HepG2 (cell line): Measurements from ENCODE around the gene RHOV. TPM values are rescaled to one million over a fixed set of nuclear protein-coding genes. Genes with fewer than 3 reads are reported as not detected.

Source experiments
- ATAC-seq: fragments of 200-7000 bp; cut with Tn5 transposase; 3 replicates; pipeline ENCODE4 v1.9.1; 2020; ENCODE audit warnings: mild to moderate bottlenecking, moderate library complexity
- BruUV-seq: library from RNA; stranded (reverse); fragments of 400-500 nt; replicated peaks from 2 replicates; lab custom pipeline; 2021; lab: Mats Ljungman, UMichigan
- CTCF ChIA-PET: fragments of 300-600 bp; formaldehyde crosslinking; extraction: SDS; loops from one replicate; lab custom pipeline; 2021; ENCODE audit warnings: low total read pairs, inconsistent platforms, low intra/inter-chr PET ratio; lab: Yijun Ruan, JAX
- POLR2A ChIA-PET: fragments of 350-600 bp; sonication (Branson Sonifier 250); formaldehyde crosslinking; loops from one replicate; lab custom pipeline; 2020; ENCODE audit warnings: antibody characterized with exemption, inconsistent platforms; lab: Yijun Ruan, JAX
- DNase-seq: peaks from one replicate; pipeline ENCODE4 v3.0.0-alpha.2; 2015; ENCODE audit warnings: low spot score
- FAIRE-seq: peaks from 3 replicates; lab custom pipeline; 2011; peaks lifted over from hg19 to GRCh38; lab: Jason Lieb, UNC
- H2AFZ ChIP-seq: one replicate; pipeline ENCODE4 v1.6.1; 2011; ENCODE audit warnings: low read length, inconsistent platforms
- H3K27ac ChIP-seq: fragments of 300-600 bp; 3 replicates; pipeline ENCODE4 v1.8.0; 2011; ENCODE audit warnings: mixed run types, mild to moderate bottlenecking, mixed read lengths, low read length, inconsistent platforms; ENCODE audit not compliant: insufficient read depth; ENCODE audit errors: extremely low read length
- H3K27me3 ChIP-seq, 2 experiments: fragments of 200-600 bp in 1 of 2; 2 replicates in 1 of 2; 3 replicates in 1 of 2; pipeline versions ENCODE4 v1.6.0 to v1.8.0; 2011; ENCODE audit warnings: low read length in 2 of 2, mild to moderate bottlenecking in 2 of 2, moderate library complexity in 2 of 2, inconsistent platforms in 1 of 2; ENCODE audit not compliant: insufficient read depth in 2 of 2, control insufficient read depth in 1 of 2
- H3K36me3 ChIP-seq, 2 experiments: fragments of 200-600 bp in 1 of 2; replicated peaks in 1 of 2; 2 replicates in 1 of 2; 3 replicates in 1 of 2; pipeline versions ENCODE4 v1.5.1 to v1.8.0; 2011; ENCODE audit warnings: low read length in 2 of 2, inconsistent platforms in 1 of 2; ENCODE audit not compliant: insufficient read depth in 2 of 2, control insufficient read depth in 1 of 2
- H3K4me1 ChIP-seq: 2 replicates; pipeline ENCODE4 v1.5.1; 2012; ENCODE audit warnings: low read length, inconsistent platforms; ENCODE audit not compliant: insufficient read depth
- H3K4me2 ChIP-seq: 2 replicates; pipeline ENCODE4 v1.6.0; 2011; ENCODE audit warnings: low read depth, low read length, inconsistent platforms
- H3K4me3 ChIP-seq, 3 experiments: fragments of 200-600 bp in 1 of 3; sonication (generic), shearing (Covaris generic) in 1 of 3; replicated peaks in 1 of 3; 2 replicates each; pipeline ENCODE4 v1.5.1; 2011 to 2016; ENCODE audit warnings: low read length in 3 of 3, inconsistent platforms in 2 of 3, low read depth in 2 of 3, mild to moderate bottlenecking in 2 of 3, control low read depth in 1 of 3, mixed read lengths in 1 of 3; ENCODE audit not compliant: insufficient read depth in 1 of 3
- H3K79me2 ChIP-seq: one replicate; pipeline ENCODE4 v1.6.1; 2011; ENCODE audit warnings: low read length, inconsistent platforms; ENCODE audit not compliant: insufficient read depth
- H3K9ac ChIP-seq: 2 replicates; pipeline ENCODE4 v1.6.0; 2011; ENCODE audit warnings: mild to moderate bottlenecking, low read depth, low read length, inconsistent platforms; ENCODE audit not compliant: insufficient read depth
- H3K9me3 ChIP-seq: 2 replicates; pipeline ENCODE4 v1.5.1; 2012; ENCODE audit warnings: mild to moderate bottlenecking, low read length
- H4K20me1 ChIP-seq: 2 replicates; pipeline ENCODE4 v1.6.0; 2011; ENCODE audit warnings: inconsistent platforms, mild to moderate bottlenecking, low read length, moderate library complexity; ENCODE audit not compliant: insufficient read depth
- ATRX ChIP-seq: sonication (generic); formaldehyde crosslinking; IDR thresholded peaks from 2 replicates; pipeline ENCODE4 v1.4.0; 2020; ENCODE audit warnings: missing genetic modification reagents, borderline replicate concordance
- HNF4G ChIP-seq, 2 experiments: sonication (generic) in 1 of 2; formaldehyde crosslinking in 1 of 2; IDR thresholded peaks; 2 replicates each; pipeline versions ENCODE4 v1.4.0 to v1.6.1; 2011 to 2020; ENCODE audit warnings: borderline replicate concordance in 2 of 2, low read depth in 2 of 2, mild to moderate bottlenecking in 2 of 2, low read length in 1 of 2, missing genetic modification reagents in 1 of 2, moderate library complexity in 1 of 2
- MZF1 ChIP-seq: sonication (generic); formaldehyde crosslinking; IDR thresholded peaks from 2 replicates; pipeline ENCODE4 v1.8.1; 2023; ENCODE audit warnings: mild to moderate bottlenecking, missing genetic modification reagents, borderline replicate concordance
- PHF8 ChIP-seq: sonication (generic); formaldehyde crosslinking; IDR thresholded peaks from 2 replicates; pipeline ENCODE4 v1.5.0; 2020; ENCODE audit warnings: missing genetic modification reagents
- RARG ChIP-seq: sonication (generic); formaldehyde crosslinking; IDR thresholded peaks from 2 replicates; pipeline ENCODE4 v1.4.0; 2020; ENCODE audit warnings: low read depth, mild to moderate bottlenecking, missing genetic modification reagents
- SETDB1 ChIP-seq: sonication (generic); formaldehyde crosslinking; IDR thresholded peaks from 2 replicates; pipeline ENCODE4 v1.5.1; 2020; ENCODE audit warnings: missing genetic modification reagents, mild to moderate bottlenecking, borderline replicate concordance
- SP1 ChIP-seq, 2 experiments: fragments of 450-650 bp in 1 of 2; sonication (generic) in 1 of 2; formaldehyde crosslinking in 1 of 2; IDR thresholded peaks; 2 replicates each; pipeline versions ENCODE4 v1.4.0 to v1.6.1; 2016 to 2020; ENCODE audit warnings: missing genetic modification reagents in 1 of 2
- TEAD2 ChIP-seq: sonication (generic); formaldehyde crosslinking; IDR thresholded peaks from 2 replicates; pipeline ENCODE4 v1.9.0; 2021; ENCODE audit warnings: missing genetic modification reagents
- YY1 ChIP-seq: IDR thresholded peaks from 2 replicates; pipeline ENCODE4 v1.6.1; 2011; ENCODE audit warnings: low read length, low read depth, moderate library complexity, mild to moderate bottlenecking; ENCODE audit not compliant: insufficient read depth, insufficient replicate concordance
- ZMYM4 ChIP-seq: sonication (generic); formaldehyde crosslinking; IDR thresholded peaks from 2 replicates; pipeline ENCODE4 v1.8.1; 2023; ENCODE audit warnings: mild to moderate bottlenecking, missing genetic modification reagents
- ZNF121 ChIP-seq: sonication (generic); formaldehyde crosslinking; IDR thresholded peaks from 2 replicates; pipeline ENCODE4 v1.5.0; 2020; ENCODE audit warnings: mild to moderate bottlenecking, missing genetic modification reagents
- ZNF256 ChIP-seq: sonication (generic); formaldehyde crosslinking; conservative IDR thresholded peaks from 2 replicates; pipeline ENCODE4 v1.4.0; 2020; ENCODE audit warnings: missing genetic modification reagents
- ZNF354B ChIP-seq: sonication (generic); formaldehyde crosslinking; IDR thresholded peaks from 2 replicates; pipeline ENCODE4 v1.8.0; 2022; ENCODE audit warnings: mild to moderate bottlenecking, missing genetic modification reagents
- ZNF660 ChIP-seq: sonication (generic); formaldehyde crosslinking; IDR thresholded peaks from 2 replicates; pipeline ENCODE4 v1.5.1; 2020; ENCODE audit warnings: mild to moderate bottlenecking, low read depth, missing genetic modification reagents, borderline replicate concordance
- ZNF775 ChIP-seq: sonication (generic); formaldehyde crosslinking; IDR thresholded peaks from 2 replicates; pipeline ENCODE4 v1.4.0; 2020; ENCODE audit warnings: missing genetic modification reagents, mild to moderate bottlenecking, moderate library complexity, borderline replicate concordance
- ZNF781 ChIP-seq: sonication (generic); formaldehyde crosslinking; IDR thresholded peaks from 2 replicates; pipeline ENCODE4 v1.5.1; 2020; ENCODE audit warnings: borderline replicate concordance, mild to moderate bottlenecking, missing genetic modification reagents; ENCODE audit errors: not compliant biosample characterization
- WGBS: methylation state at CpG from one replicate; pipeline ENCODE4 v1.1.6; 2017; ENCODE audit warnings: low lambda C conversion rate; 5-methylcytosine and 5-hydroxymethylcytosine counted together
- in situ Hi-C: cut with HindIII; loops from 2 replicates; pipeline ENCODE4 v1.10.0; 2017; ENCODE audit warnings: low pct_unique_long_range_greater_than_20kb; ENCODE audit not compliant: extremely low pct_ligation_motif_present
- intact Hi-C: fragments of 100-400 bp; cut with micrococcal nuclease; formaldehyde crosslinking; loops from one replicate; pipeline ENCODE4 v1.10.0; 2022; ENCODE audit not compliant: unreplicated experiment
- polyA plus RNA-seq, 8 experiments: library from polyadenylated mRNA; depleted of rRNA in 3 of 8; stranded (reverse) in 7 of 8; unstranded in 1 of 8; fragments of >200 nt; fragmentation: Illumina TruSeq in 4 of 8; extraction: Trizol in 4 of 8; gene quantifications; 2 replicates each; pipeline versions ENCODE4 v1.2.1 to v1.2.3, GENCODE V29; 2011 to 2016; ENCODE audit warnings: low read depth in 4 of 8, missing spikeins in 1 of 8, mixed read lengths in 1 of 8; ENCODE audit not compliant: insufficient read depth in 1 of 8
- total RNA-seq, 5 experiments: library from RNA; depleted of rRNA; stranded (reverse); fragments of >200 nt; fragmentation: Illumina TruSeq; extraction: Trizol; gene quantifications; 2 replicates each; pipeline ENCODE4 v1.2.3, GENCODE V29; 2016; ENCODE audit warnings: low read depth in 1 of 5
- TF ChIP-seq, protein P1 (sequence below): sonication (generic); formaldehyde crosslinking; IDR thresholded peaks from 2 replicates; pipeline ENCODE4 v1.5.0; 2020; ENCODE audit warnings: missing genetic modification reagents, mild to moderate bottlenecking, borderline replicate concordance
- TF ChIP-seq, protein P2 (sequence below): IDR thresholded peaks from 2 replicates; pipeline ENCODE4 v1.6.1; 2016
- TF ChIP-seq, protein P3 (sequence below): sonication (generic); formaldehyde crosslinking; conservative IDR thresholded peaks from 2 replicates; pipeline ENCODE4 v1.4.0; 2020; ENCODE audit warnings: missing genetic modification reagents
- TF ChIP-seq, protein P4 (sequence below): sonication (generic); formaldehyde crosslinking; IDR thresholded peaks from 2 replicates; pipeline ENCODE4 v1.5.0; 2020; ENCODE audit warnings: missing genetic modification reagents
- TF ChIP-seq, protein P5 (sequence below): sonication (generic); formaldehyde crosslinking; IDR thresholded peaks from 2 replicates; pipeline ENCODE4 v1.8.0; 2022; ENCODE audit warnings: missing genetic modification reagents, mild to moderate bottlenecking, inconsistent platforms, borderline replicate concordance

Gene RHOV
- total and polyA plus RNA-seq, 2 of the 13 experiments (the other 11 are each of a cell fraction or from before 2014, with no cell fraction given), result 0.17 to 0.18 TPM

DNA sequence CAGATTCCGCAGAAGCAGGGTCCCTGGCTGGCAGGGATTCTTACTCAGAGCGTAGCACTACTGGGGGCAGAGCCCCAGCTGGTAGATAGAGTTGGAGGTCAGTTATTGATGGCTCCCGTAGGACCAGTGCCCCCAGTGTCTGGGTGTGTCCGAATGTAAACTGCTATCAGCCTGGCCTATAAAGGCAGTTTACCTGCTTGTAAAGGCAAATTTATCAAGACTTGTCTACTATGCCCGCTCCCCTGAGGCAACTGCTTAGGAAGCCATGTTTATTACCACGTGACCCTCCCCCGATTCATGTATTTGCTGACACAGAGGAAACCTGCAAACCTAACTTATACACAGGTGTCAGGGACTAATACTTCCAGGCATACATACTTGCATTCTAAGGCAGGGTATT, 44.9 kb downstream of the RHOV start:
- ATAC-seq, result peak; percentile 44; the same call in 1 of the 3 replicates
- Histone ChIP-seq H2AFZ (peak overlapping the region; percentile 86), H3K9ac (peak overlapping the region; percentile 43), H3K4me3 (peak overlapping the region; percentile 44 to 55 (median 51); a peak in 5 of 6 replicates), H3K9me3 (no peaks in the 10 kb centered on the region), H3K4me2 (peak overlapping the region; percentile 73), H3K27ac (no peak overlapping the region), H3K4me1 (peaks cover 60% of the 10 kb centered on the region), H3K36me3 (no peaks in the 10 kb centered on the region), H3K79me2 (no peaks in the 10 kb centered on the region), H4K20me1 (no peaks in the 10 kb centered on the region), H3K27me3 (no peaks in the 10 kb centered on the region)
- no peak for FAIRE-seq
- intact Hi-C loops (no loop called here), in situ Hi-C loops (no loop called here)
- CTCF ChIA-PET, result no interaction called here
- DNase-seq, result no peak
- POLR2A ChIA-PET, result no interaction called here
- 37% methylated on average over 6 of the region's 7 CpGs for WGBS
- BruUV-seq, result no TSS peak
- TF ChIP-seq ZNF660 (CRISPR knock-in tag) (no peak), SP1 (IDR thresholded peaks at IDR 0.05) (no peak), SP1 (CRISPR knock-in tag; IDR thresholded peaks at IDR 0.05) (no peak), TEAD2 (CRISPR knock-in tag) (no peak), ATRX (CRISPR knock-in tag) (no peak), ZNF775 (no peak), HNF4G (IDR thresholded peaks at IDR 0.05; ENCODE audit: borderline replicate concordance, low read depth, low read length) (no peak), HNF4G (CRISPR knock-in tag; IDR thresholded peaks at IDR 0.05; ENCODE audit: borderline replicate concordance, low read depth) (no peak), ZNF354B (CRISPR knock-in tag) (no peak), SETDB1 (CRISPR knock-in tag) (no peak), PHF8 (0 out of 2 replicates have a peak, but pooled peaks have one; percentile 25), ZNF256 (no peak), ZMYM4 (CRISPR knock-in tag) (no peak), ZNF781 (CRISPR knock-in tag) (no peak), ZNF121 (CRISPR knock-in tag) (no peak), MZF1 (no peak), YY1 (peak; percentile 19), RARG (CRISPR knock-in tag) (no peak)
- TF ChIP-seq, protein P1, sequence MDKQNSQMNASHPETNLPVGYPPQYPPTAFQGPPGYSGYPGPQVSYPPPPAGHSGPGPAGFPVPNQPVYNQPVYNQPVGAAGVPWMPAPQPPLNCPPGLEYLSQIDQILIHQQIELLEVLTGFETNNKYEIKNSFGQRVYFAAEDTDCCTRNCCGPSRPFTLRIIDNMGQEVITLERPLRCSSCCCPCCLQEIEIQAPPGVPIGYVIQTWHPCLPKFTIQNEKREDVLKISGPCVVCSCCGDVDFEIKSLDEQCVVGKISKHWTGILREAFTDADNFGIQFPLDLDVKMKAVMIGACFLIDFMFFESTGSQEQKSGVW (CRISPR knock-in tag), result no peak
- TF ChIP-seq, protein P2, sequence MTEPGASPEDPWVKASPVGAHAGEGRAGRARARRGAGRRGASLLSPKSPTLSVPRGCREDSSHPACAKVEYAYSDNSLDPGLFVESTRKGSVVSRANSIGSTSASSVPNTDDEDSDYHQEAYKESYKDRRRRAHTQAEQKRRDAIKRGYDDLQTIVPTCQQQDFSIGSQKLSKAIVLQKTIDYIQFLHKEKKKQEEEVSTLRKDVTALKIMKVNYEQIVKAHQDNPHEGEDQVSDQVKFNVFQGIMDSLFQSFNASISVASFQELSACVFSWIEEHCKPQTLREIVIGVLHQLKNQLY (CRISPR knock-in tag), result no peak
- TF ChIP-seq, protein P3, sequence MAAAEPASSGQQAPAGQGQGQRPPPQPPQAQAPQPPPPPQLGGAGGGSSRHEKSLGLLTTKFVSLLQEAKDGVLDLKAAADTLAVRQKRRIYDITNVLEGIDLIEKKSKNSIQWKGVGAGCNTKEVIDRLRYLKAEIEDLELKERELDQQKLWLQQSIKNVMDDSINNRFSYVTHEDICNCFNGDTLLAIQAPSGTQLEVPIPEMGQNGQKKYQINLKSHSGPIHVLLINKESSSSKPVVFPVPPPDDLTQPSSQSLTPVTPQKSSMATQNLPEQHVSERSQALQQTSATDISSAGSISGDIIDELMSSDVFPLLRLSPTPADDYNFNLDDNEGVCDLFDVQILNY (CRISPR knock-in tag), result no peak
- TF ChIP-seq, protein P4, sequence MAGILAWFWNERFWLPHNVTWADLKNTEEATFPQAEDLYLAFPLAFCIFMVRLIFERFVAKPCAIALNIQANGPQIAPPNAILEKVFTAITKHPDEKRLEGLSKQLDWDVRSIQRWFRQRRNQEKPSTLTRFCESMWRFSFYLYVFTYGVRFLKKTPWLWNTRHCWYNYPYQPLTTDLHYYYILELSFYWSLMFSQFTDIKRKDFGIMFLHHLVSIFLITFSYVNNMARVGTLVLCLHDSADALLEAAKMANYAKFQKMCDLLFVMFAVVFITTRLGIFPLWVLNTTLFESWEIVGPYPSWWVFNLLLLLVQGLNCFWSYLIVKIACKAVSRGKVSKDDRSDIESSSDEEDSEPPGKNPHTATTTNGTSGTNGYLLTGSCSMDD (CRISPR knock-in tag), result no peak
- TF ChIP-seq, protein P5, sequence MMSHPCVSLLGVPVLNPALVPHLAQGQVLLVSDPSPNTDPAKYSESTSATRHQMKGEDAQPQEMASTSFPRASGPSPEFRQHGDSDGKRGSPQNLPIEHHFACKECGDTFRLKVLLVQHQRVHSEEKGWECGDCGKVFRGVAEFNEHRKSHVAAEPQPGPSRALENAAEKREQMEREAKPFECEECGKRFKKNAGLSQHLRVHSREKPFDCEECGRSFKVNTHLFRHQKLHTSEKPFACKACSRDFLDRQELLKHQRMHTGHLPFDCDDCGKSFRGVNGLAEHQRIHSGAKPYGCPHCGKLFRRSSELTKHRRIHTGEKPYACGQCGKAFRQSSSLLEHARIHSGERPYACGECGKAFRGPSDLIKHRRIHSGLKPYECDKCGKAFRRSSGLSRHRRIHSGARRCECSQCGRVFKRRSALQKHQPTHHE (CRISPR knock-in tag), result no peak
